K562 (cell line): Measurements from ENCODE around the gene PRL. TPM values are rescaled to one million over a fixed set of nuclear protein-coding genes. Genes with fewer than 3 reads are reported as not detected.

Source experiments
- ATAC-seq: fragments of 200-7000 bp; cut with Tn5 transposase; 3 replicates; pipeline ENCODE4 v1.9.1; 2020; ENCODE audit warnings: moderate library complexity
- BruUV-seq: library from RNA; stranded (reverse); fragments of 400-500 nt; replicated peaks from 2 replicates; lab custom pipeline; 2021; lab: Mats Ljungman, UMichigan
- CTCF ChIA-PET: fragments of 300-600 bp; formaldehyde crosslinking; extraction: SDS; loops from one replicate; lab custom pipeline; 2021; ENCODE audit warnings: low intra/inter-chr PET ratio; lab: Yijun Ruan, JAX
- POLR2A ChIA-PET: fragments of 300-600, 350-650 bp; sonication (Branson Sonifier 250); formaldehyde crosslinking; extraction: SDS; loops from one replicate; lab custom pipeline; 2021; ENCODE audit warnings: antibody characterized with exemption, inconsistent platforms; lab: Yijun Ruan, JAX
- DNase-seq, 4 experiments: peaks; one replicate each; pipeline versions ENCODE4 v3.0.0 to v3.0.0-alpha.2; 2011 to 2018; ENCODE audit warnings: low spot score in 3 of 4, mixed read lengths in 3 of 4; ENCODE audit errors: extremely low read depth in 1 of 4
- FAIRE-seq: peaks from 2 replicates; lab custom pipeline; 2011; peaks lifted over from hg19 to GRCh38; lab: Jason Lieb, UNC
- H2AFZ ChIP-seq: 2 replicates; pipeline ENCODE4 v1.6.0; 2011; ENCODE audit warnings: low read depth, low read length, control low read depth, inconsistent platforms
- H3K27ac ChIP-seq: fragments of 200-600 bp; 3 replicates; pipeline ENCODE4 v1.8.0; 2011; ENCODE audit warnings: low read depth, mild to moderate bottlenecking, control low read depth, inconsistent platforms, low read length, moderate library complexity, mixed read lengths; ENCODE audit errors: extremely low read depth
- H3K27me3 ChIP-seq, 2 experiments: fragments of 300-600 bp in 1 of 2; 2 replicates in 1 of 2; 3 replicates in 1 of 2; pipeline versions ENCODE4 v1.6.0 to v1.8.0; 2011; ENCODE audit warnings: inconsistent platforms in 2 of 2, low read length in 2 of 2, mild to moderate bottlenecking in 1 of 2, mixed read lengths in 1 of 2, moderate library complexity in 1 of 2; ENCODE audit not compliant: control insufficient read depth in 2 of 2, insufficient read depth in 2 of 2
- H3K36me3 ChIP-seq: fragments of 300-600 bp; 3 replicates; pipeline ENCODE4 v1.8.0; 2011; ENCODE audit warnings: mild to moderate bottlenecking, low read length, inconsistent platforms; ENCODE audit not compliant: control insufficient read depth, insufficient read depth
- H3K4me1 ChIP-seq, 2 experiments: fragments of 200-600 bp in 1 of 2; replicated peaks in 1 of 2; 2 replicates in 1 of 2; 3 replicates in 1 of 2; pipeline versions ENCODE4 v1.5.1 to v1.8.0; 2011; ENCODE audit warnings: inconsistent platforms in 2 of 2, low read length in 2 of 2, mild to moderate bottlenecking in 1 of 2, mixed read lengths in 1 of 2, moderate library complexity in 1 of 2; ENCODE audit not compliant: control insufficient read depth in 2 of 2, insufficient read depth in 2 of 2
- H3K4me2 ChIP-seq: 2 replicates; pipeline ENCODE4 v1.6.1; 2011; ENCODE audit warnings: low read length, control low read depth, inconsistent platforms, mixed read lengths; ENCODE audit not compliant: insufficient read depth
- H3K4me3 ChIP-seq: fragments of 200-600 bp; sonication (generic), shearing (Covaris generic); 2 replicates; pipeline ENCODE4 v1.5.1; 2016; ENCODE audit warnings: control low read depth, inconsistent platforms
- H3K79me2 ChIP-seq: fragments of 200-600 bp; 3 replicates; pipeline ENCODE4 v1.8.0; 2011; ENCODE audit warnings: low read length, inconsistent platforms; ENCODE audit not compliant: control insufficient read depth, insufficient read depth
- H3K9ac ChIP-seq, 2 experiments: 2 replicates each; pipeline versions ENCODE4 v1.6.0 to v1.6.1; 2011; ENCODE audit warnings: low read depth in 2 of 2, low read length in 2 of 2, control low read depth in 1 of 2, inconsistent platforms in 1 of 2, mild to moderate bottlenecking in 1 of 2, mixed read lengths in 1 of 2; ENCODE audit not compliant: insufficient read depth in 1 of 2
- H3K9me1 ChIP-seq: one replicate; pipeline ENCODE4 v1.6.0; 2011; ENCODE audit warnings: inconsistent platforms, mild to moderate bottlenecking, low read length, moderate library complexity; ENCODE audit not compliant: control insufficient read depth, insufficient read depth
- H3K9me3 ChIP-seq: replicated peaks from 2 replicates; pipeline ENCODE4 v1.5.1; 2011; ENCODE audit warnings: low read depth, low read length, inconsistent platforms; ENCODE audit not compliant: control insufficient read depth, insufficient read depth
- H4K20me1 ChIP-seq: replicated peaks from 2 replicates; pipeline ENCODE4 v1.6.1; 2011; ENCODE audit warnings: low read length, inconsistent platforms, mixed read lengths; ENCODE audit not compliant: control insufficient read depth, insufficient read depth
- CBX1 ChIP-seq: sonication (generic); IDR thresholded peaks from 2 replicates; pipeline ENCODE4 v1.6.1; 2016; ENCODE audit warnings: antibody characterized with exemption, low read depth, mild to moderate bottlenecking
- DMBX1 ChIP-seq: fragments of 250-450 bp; sonication (Bioruptor Pico); IDR thresholded peaks from 2 replicates; pipeline ENCODE4 v1.8.0; 2022; ENCODE audit warnings: inconsistent platforms, mild to moderate bottlenecking, moderate library complexity, borderline replicate concordance
- FOXA3 ChIP-seq, 2 experiments: fragments of 450-650 bp in 1 of 2; sonication (generic) in 1 of 2; formaldehyde crosslinking; IDR thresholded peaks in 1 of 2; conservative IDR thresholded peaks in 1 of 2; 2 replicates each; pipeline versions ENCODE4 v1.4.0 to v1.8.0; 2020 to 2022; ENCODE audit warnings: mild to moderate bottlenecking in 2 of 2, missing genetic modification reagents in 1 of 2
- MYNN ChIP-seq, 2 experiments: sonication (generic); formaldehyde crosslinking in 1 of 2; IDR thresholded peaks; 2 replicates each; pipeline versions ENCODE4 v1.5.0 to v1.6.1; 2016 to 2020; ENCODE audit warnings: antibody characterized with exemption in 1 of 2, missing genetic modification reagents in 1 of 2
- NCOA4 ChIP-seq: fragments of 450-650 bp; IDR thresholded peaks from 2 replicates; pipeline ENCODE4 v1.6.1; 2018; ENCODE audit warnings: mild to moderate bottlenecking; ENCODE audit not compliant: partially characterized antibody
- NFIX ChIP-seq: fragments of 250-450 bp; sonication (Bioruptor Pico); IDR thresholded peaks from 2 replicates; pipeline ENCODE4 v1.4.0; 2020; ENCODE audit warnings: low read depth, mild to moderate bottlenecking, moderate library complexity
- PHB2 ChIP-seq: fragments of 450-650 bp; IDR thresholded peaks from 2 replicates; pipeline ENCODE4 v1.6.1; 2017; ENCODE audit warnings: low read depth
- SP2 ChIP-seq: IDR thresholded peaks from 2 replicates; pipeline ENCODE4 v1.6.1; 2011; ENCODE audit warnings: mild to moderate bottlenecking, low read depth, low read length, moderate library complexity; ENCODE audit not compliant: poor library complexity, severe bottlenecking; ENCODE audit errors: extremely low read depth
- SRSF3 ChIP-seq: fragments of 200-400 bp; formaldehyde crosslinking; IDR thresholded peaks from 2 replicates; pipeline ENCODE4 v1.6.1; 2016; ENCODE audit warnings: mild to moderate bottlenecking, low read length, moderate library complexity; ENCODE audit not compliant: insufficient read depth
- STAT5A ChIP-seq: IDR thresholded peaks from 2 replicates; pipeline ENCODE4 v1.6.1; 2012; ENCODE audit warnings: low read length, inconsistent platforms, borderline replicate concordance
- ZBTB8A ChIP-seq: fragments of 450-650 bp; IDR thresholded peaks from 2 replicates; pipeline ENCODE4 v1.6.1; 2018; ENCODE audit warnings: mild to moderate bottlenecking, moderate library complexity; ENCODE audit not compliant: partially characterized antibody
- ZNF239 ChIP-seq: fragments of 250-450 bp; sonication (Bioruptor Pico); IDR thresholded peaks from 2 replicates; pipeline ENCODE4 v1.4.0; 2020; ENCODE audit warnings: mild to moderate bottlenecking
- ZNF274 ChIP-seq: IDR thresholded peaks from 2 replicates; pipeline ENCODE4 v1.6.1; 2011; ENCODE audit warnings: low read depth, mild to moderate bottlenecking, low read length, moderate library complexity, borderline replicate concordance
- ZNF324 ChIP-seq: fragments of 250-450 bp; sonication (Bioruptor Pico); IDR thresholded peaks from 2 replicates; pipeline ENCODE4 v1.4.0; 2020; ENCODE audit warnings: mild to moderate bottlenecking
- ZNF408 ChIP-seq: fragments of 250-450 bp; sonication (Bioruptor Pico); IDR thresholded peaks from 2 replicates; pipeline ENCODE4 v1.4.0; 2020; ENCODE audit warnings: low read depth, mild to moderate bottlenecking, moderate library complexity
- ZNF830 ChIP-seq: fragments of 250-450 bp; sonication (Bioruptor Pico); IDR thresholded peaks from 2 replicates; pipeline ENCODE4 v1.5.0; 2021; ENCODE audit warnings: mild to moderate bottlenecking
- WGBS: fragments of 100-300 bp; shearing (Covaris generic); methylation state at CpG from one replicate; pipeline ENCODE4 v1.1.6; 2016; ENCODE audit warnings: low coverage, mixed read lengths; ENCODE audit not compliant: insufficient coverage; ENCODE audit errors: missing lambda C conversion rate; 5-methylcytosine and 5-hydroxymethylcytosine counted together
- in situ Hi-C: fragments of 300-500 bp; cut with MboI; formaldehyde crosslinking; loops from 4 replicates; pipeline ENCODE4 v1.15.0; 2018; ENCODE audit warnings: inconsistent platforms, mixed read lengths
- intact Hi-C: fragments of 100-400 bp; cut with micrococcal nuclease; formaldehyde crosslinking; loops from 2 replicates; pipeline ENCODE4 v1.14.2; 2022
- polyA plus RNA-seq, 8 experiments: library from polyadenylated mRNA; depleted of rRNA in 4 of 8; stranded (reverse) in 5 of 8; unstranded in 3 of 8; fragments of >200 nt; fragmentation: Nextera tagmentation in 2 of 8; fragmentation: Illumina TruSeq in 1 of 8; extraction: Ambion mirVana in 2 of 8; extraction: Trizol in 1 of 8; gene quantifications; 2 replicates each; pipeline versions ENCODE4 v1.2.1 to v1.2.3, GENCODE V29; 2011 to 2014; ENCODE audit warnings: inconsistent platforms in 1 of 8, missing spikeins in 1 of 8
- total RNA-seq, 7 experiments: library from RNA; depleted of rRNA in 6 of 7; stranded (reverse); fragments of >200 nt in 6 of 7; fragmentation: Illumina TruSeq in 2 of 7; extraction: Trizol in 2 of 7; gene quantifications; 2 replicates each; pipeline versions ENCODE4 v1.2.1 to v1.2.3, GENCODE V29; 2011 to 2021; ENCODE audit warnings: low replicate concordance in 1 of 7
- TF ChIP-seq, protein P1 (sequence below): fragments of 250-450 bp; sonication (Bioruptor Pico); IDR thresholded peaks from 2 replicates; pipeline ENCODE4 v1.4.0; 2020; ENCODE audit warnings: mild to moderate bottlenecking, moderate library complexity
- TF ChIP-seq, protein P2 (sequence below), 2 experiments: IDR thresholded peaks; 2 replicates each; pipeline ENCODE4 v1.6.1; 2012; ENCODE audit warnings: improper control_type of control experiment in 2 of 2, low read depth in 2 of 2, low read length in 2 of 2, borderline replicate concordance in 1 of 2
- TF ChIP-seq, protein P3 (sequence below): fragments of 250-450 bp; sonication (Bioruptor Pico); IDR thresholded peaks from 2 replicates; pipeline ENCODE4 v1.5.1; 2021; ENCODE audit warnings: mild to moderate bottlenecking

The PRL gene
- total and polyA plus RNA-seq, 9 of the 15 experiments (the other 6 are each of a cell fraction or from before 2014, with no cell fraction given) = not detected

DNA sequence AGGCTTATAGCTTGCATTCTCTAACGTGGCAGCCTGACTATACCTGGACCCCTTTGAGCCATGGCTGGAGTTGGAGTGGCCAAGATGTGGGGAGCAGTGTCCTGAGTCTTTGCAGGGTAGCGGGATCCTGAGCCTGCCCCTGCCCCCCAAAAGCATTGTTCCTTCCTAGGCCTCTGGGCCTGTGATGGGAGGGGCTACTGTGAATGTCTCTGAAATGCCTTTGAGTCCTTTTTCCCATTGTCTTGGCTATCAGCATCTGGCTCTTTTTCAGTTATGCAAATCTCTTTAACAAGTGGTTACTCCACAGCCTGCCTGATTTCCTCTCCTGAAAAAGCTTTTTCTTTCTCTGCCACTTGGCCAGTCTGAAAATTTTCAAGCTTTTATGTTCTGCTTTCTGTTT, 17.0 kb upstream of the PRL start:
- Histone ChIP-seq H3K9me3 (no peaks in the 10 kb centered on the region), H3K79me2 (no peaks in the 10 kb centered on the region), H3K9me1 (no peaks in the 10 kb centered on the region), H3K9ac (no peak overlapping the region), H3K4me2 (no peak overlapping the region), H3K27ac (no peak overlapping the region), H2AFZ (no peak overlapping the region), H3K27me3 (no peaks in the 10 kb centered on the region), H3K4me3 (no peak overlapping the region), H3K4me1 (no peaks in the 10 kb centered on the region), H4K20me1 (no peaks in the 10 kb centered on the region), H3K36me3 (no peaks in the 10 kb centered on the region)
- ATAC-seq = no peak
- in situ Hi-C loops (no loop called here), intact Hi-C loops (no loop called here)
- CTCF ChIA-PET = no interaction called here
- no TSS peak for BruUV-seq
- no peak for FAIRE-seq
- POLR2A ChIA-PET = no interaction called here
- WGBS = 0% methylated on average over 2 of the region's 2 CpGs
- DNase-seq = no peak
- TF ChIP-seq MYNN (IDR thresholded peaks at IDR 0.05) (no peak), MYNN (CRISPR knock-in tag; IDR thresholded peaks at IDR 0.05) (no peak), PHB2 (no peak), FOXA3 (CRISPR knock-in tag; conservative IDR thresholded peaks at IDR 0.05 in 1 of 2, IDR thresholded peaks at IDR 0.05 in 1 of 2) (no peak), ZNF239 (no peak), STAT5A (no peak), ZNF408 (CRISPR knock-in tag) (no peak), ZNF324 (CRISPR knock-in tag) (no peak), DMBX1 (no peak), ZBTB8A (no peak), NCOA4 (no peak), SRSF3 (no peak), NFIX (CRISPR knock-in tag) (no peak), ZNF274 (no peak), ZNF830 (CRISPR knock-in tag) (no peak), SP2 (no peak), CBX1 (no peak)
- TF ChIP-seq, protein P1, sequence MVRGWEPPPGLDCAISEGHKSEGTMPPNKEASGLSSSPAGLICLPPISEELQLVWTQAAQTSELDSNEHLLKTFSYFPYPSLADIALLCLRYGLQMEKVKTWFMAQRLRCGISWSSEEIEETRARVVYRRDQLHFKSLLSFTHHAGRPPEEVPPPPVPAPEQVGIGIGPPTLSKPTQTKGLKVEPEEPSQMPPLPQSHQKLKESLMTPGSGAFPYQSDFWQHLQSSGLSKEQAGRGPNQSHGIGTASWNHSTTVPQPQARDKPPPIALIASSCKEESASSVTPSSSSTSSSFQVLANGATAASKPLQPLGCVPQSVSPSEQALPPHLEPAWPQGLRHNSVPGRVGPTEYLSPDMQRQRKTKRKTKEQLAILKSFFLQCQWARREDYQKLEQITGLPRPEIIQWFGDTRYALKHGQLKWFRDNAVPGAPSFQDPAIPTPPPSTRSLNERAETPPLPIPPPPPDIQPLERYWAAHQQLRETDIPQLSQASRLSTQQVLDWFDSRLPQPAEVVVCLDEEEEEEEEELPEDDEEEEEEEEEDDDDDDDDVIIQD = no peak
- TF ChIP-seq, protein P2, sequence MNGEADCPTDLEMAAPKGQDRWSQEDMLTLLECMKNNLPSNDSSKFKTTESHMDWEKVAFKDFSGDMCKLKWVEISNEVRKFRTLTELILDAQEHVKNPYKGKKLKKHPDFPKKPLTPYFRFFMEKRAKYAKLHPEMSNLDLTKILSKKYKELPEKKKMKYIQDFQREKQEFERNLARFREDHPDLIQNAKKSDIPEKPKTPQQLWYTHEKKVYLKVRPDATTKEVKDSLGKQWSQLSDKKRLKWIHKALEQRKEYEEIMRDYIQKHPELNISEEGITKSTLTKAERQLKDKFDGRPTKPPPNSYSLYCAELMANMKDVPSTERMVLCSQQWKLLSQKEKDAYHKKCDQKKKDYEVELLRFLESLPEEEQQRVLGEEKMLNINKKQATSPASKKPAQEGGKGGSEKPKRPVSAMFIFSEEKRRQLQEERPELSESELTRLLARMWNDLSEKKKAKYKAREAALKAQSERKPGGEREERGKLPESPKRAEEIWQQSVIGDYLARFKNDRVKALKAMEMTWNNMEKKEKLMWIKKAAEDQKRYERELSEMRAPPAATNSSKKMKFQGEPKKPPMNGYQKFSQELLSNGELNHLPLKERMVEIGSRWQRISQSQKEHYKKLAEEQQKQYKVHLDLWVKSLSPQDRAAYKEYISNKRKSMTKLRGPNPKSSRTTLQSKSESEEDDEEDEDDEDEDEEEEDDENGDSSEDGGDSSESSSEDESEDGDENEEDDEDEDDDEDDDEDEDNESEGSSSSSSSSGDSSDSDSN (IDR thresholded peaks at IDR 0.05; ENCODE audit: borderline replicate concordance in 1 of 2, low read depth in 2 of 2, low read length in 2 of 2) = no peak
- TF ChIP-seq, protein P3, sequence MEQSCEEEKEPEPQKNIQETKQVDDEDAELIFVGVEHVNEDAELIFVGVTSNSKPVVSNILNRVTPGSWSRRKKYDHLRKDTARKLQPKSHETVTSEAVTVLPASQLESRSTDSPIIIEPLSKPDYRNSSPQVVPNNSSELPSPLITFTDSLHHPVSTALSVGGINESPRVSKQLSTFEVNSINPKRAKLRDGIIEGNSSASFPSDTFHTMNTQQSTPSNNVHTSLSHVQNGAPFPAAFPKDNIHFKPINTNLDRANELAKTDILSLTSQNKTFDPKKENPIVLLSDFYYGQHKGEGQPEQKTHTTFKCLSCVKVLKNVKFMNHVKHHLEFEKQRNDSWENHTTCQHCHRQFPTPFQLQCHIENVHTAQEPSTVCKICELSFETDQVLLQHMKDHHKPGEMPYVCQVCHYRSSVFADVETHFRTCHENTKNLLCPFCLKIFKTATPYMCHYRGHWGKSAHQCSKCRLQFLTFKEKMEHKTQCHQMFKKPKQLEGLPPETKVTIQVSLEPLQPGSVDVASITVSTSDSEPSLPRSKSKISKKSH (CRISPR knock-in tag) = no peak
